HEK293 (cell line): ENCODE results near the gene DNASE1L3.

Experiments
- CTCF ChIA-PET: fragments of 350-600 bp; formaldehyde crosslinking; extraction: SDS; loops from one replicate; lab custom pipeline; 2021; ENCODE audit warnings: antibody characterized with exemption; lab: Yijun Ruan, JAX
- POLR2A ChIA-PET: fragments of 300-600 bp; formaldehyde crosslinking; extraction: SDS; loops from one replicate; lab custom pipeline; 2020; ENCODE audit warnings: antibody characterized with exemption, inconsistent platforms; lab: Yijun Ruan, JAX
- H3K27ac ChIP-seq: fragments of 200-500 bp; sonication (Bioruptor generic); 2 replicates; pipeline ENCODE4 v1.5.1; 2014; ENCODE audit warnings: low read depth, low read length, control low read depth, inconsistent platforms; ENCODE audit errors: extremely low read depth
- H3K36me3 ChIP-seq, 2 experiments: fragments of 200-500 bp in 1 of 2; sonication (Bioruptor generic) in 1 of 2; 1 replicate in 1 of 2; 2 replicates in 1 of 2; pipeline ENCODE4 v1.5.1; 2014 to 2017; ENCODE audit warnings: inconsistent platforms in 2 of 2, low read length in 2 of 2; ENCODE audit not compliant: control insufficient read depth in 2 of 2, insufficient read depth in 1 of 2
- H3K4me1 ChIP-seq: fragments of 200-500 bp; sonication (Bioruptor generic); 2 replicates; pipeline ENCODE4 v1.5.1; 2014; ENCODE audit warnings: mild to moderate bottlenecking, low read length, inconsistent platforms; ENCODE audit not compliant: control insufficient read depth, insufficient read depth
- H3K4me3 ChIP-seq: 2 replicates; pipeline ENCODE4 v1.5.1; 2011; ENCODE audit warnings: low read depth, mild to moderate bottlenecking, control low read depth, low read length, moderate library complexity
- H3K9me3 ChIP-seq: fragments of 200-500 bp; sonication (Bioruptor generic); 2 replicates; pipeline ENCODE4 v1.5.1; 2014; ENCODE audit warnings: low read depth, low read length, inconsistent platforms; ENCODE audit not compliant: control insufficient read depth, insufficient read depth
- BCL11B ChIP-seq: fragments of 450-650 bp; formaldehyde crosslinking; IDR thresholded peaks from 2 replicates; pipeline ENCODE4 v1.5.1; 2016; ENCODE audit warnings: low read depth, missing biosample characterization, missing genetic modification characterization
- KLF17 ChIP-seq: fragments of 450-650 bp; formaldehyde crosslinking; IDR thresholded peaks from 2 replicates; pipeline ENCODE4 v1.5.1; 2016; ENCODE audit warnings: missing biosample characterization, missing genetic modification characterization
- REPIN1 ChIP-seq: fragments of 450-650 bp; formaldehyde crosslinking; IDR thresholded peaks from 2 replicates; pipeline ENCODE4 v1.5.1; 2017; ENCODE audit warnings: missing biosample characterization, missing genetic modification characterization, low read depth
- SCRT1 ChIP-seq: fragments of 450-650 bp; formaldehyde crosslinking; IDR thresholded peaks from 2 replicates; pipeline ENCODE4 v1.5.1; 2016; ENCODE audit warnings: missing biosample characterization, missing genetic modification characterization, borderline replicate concordance
- SCRT2 ChIP-seq: fragments of 450-650 bp; formaldehyde crosslinking; IDR thresholded peaks from 2 replicates; pipeline ENCODE4 v1.5.1; 2016; ENCODE audit warnings: missing biosample characterization, missing genetic modification characterization
- SP7 ChIP-seq: fragments of 450-650 bp; formaldehyde crosslinking; IDR thresholded peaks from 2 replicates; pipeline ENCODE4 v1.5.1; 2016; ENCODE audit warnings: missing biosample characterization, missing genetic modification characterization
- TRIM28 ChIP-seq: IDR thresholded peaks from 2 replicates; pipeline ENCODE4 v1.6.1; 2011; ENCODE audit warnings: low read length, control low read depth, borderline replicate concordance
- YY2 ChIP-seq: fragments of 450-650 bp; formaldehyde crosslinking; IDR thresholded peaks from 2 replicates; pipeline ENCODE4 v1.5.1; 2016; ENCODE audit warnings: missing biosample characterization, missing genetic modification characterization
- ZBTB8A ChIP-seq: fragments of 450-650 bp; formaldehyde crosslinking; IDR thresholded peaks from 2 replicates; pipeline ENCODE4 v1.5.1; 2016; ENCODE audit warnings: missing biosample characterization, missing genetic modification characterization
- ZNF223 ChIP-seq: fragments of 450-650 bp; formaldehyde crosslinking; IDR thresholded peaks from 2 replicates; pipeline ENCODE4 v1.5.1; 2016; ENCODE audit warnings: missing biosample characterization, missing genetic modification characterization
- ZNF266 ChIP-seq: fragments of 450-650 bp; formaldehyde crosslinking; IDR thresholded peaks from 2 replicates; pipeline ENCODE4 v1.5.1; 2016; ENCODE audit warnings: missing biosample characterization, missing genetic modification characterization, low read depth
- ZNF37A ChIP-seq: fragments of 450-650 bp; IDR thresholded peaks from 2 replicates; pipeline ENCODE4 v1.5.1; 2018; ENCODE audit warnings: missing biosample characterization, missing genetic modification characterization
- ZNF518A ChIP-seq: fragments of 450-650 bp; formaldehyde crosslinking; conservative IDR thresholded peaks from 2 replicates; pipeline ENCODE4 v1.5.1; 2016; ENCODE audit warnings: low read depth, missing biosample characterization, missing genetic modification characterization
- ZNF791 ChIP-seq: fragments of 450-650 bp; formaldehyde crosslinking; IDR thresholded peaks from 2 replicates; pipeline ENCODE4 v1.5.1; 2016; ENCODE audit warnings: missing biosample characterization, missing genetic modification characterization
- TF ChIP-seq, protein P1 (sequence below): IDR thresholded peaks from 2 replicates; pipeline ENCODE4 v1.6.1; 2011; ENCODE audit warnings: mild to moderate bottlenecking, low read depth, low read length, borderline replicate concordance
- TF ChIP-seq, protein P2 (sequence below): fragments of 450-650 bp; formaldehyde crosslinking; IDR thresholded peaks from 2 replicates; pipeline ENCODE4 v1.5.1; 2017; ENCODE audit warnings: missing biosample characterization, missing genetic modification characterization
- TF ChIP-seq, protein P3 (sequence below): fragments of 450-650 bp; formaldehyde crosslinking; IDR thresholded peaks from 2 replicates; pipeline ENCODE4 v1.5.1; 2016; ENCODE audit warnings: missing biosample characterization, missing genetic modification characterization

The DNASE1L3 gene

DNA sequence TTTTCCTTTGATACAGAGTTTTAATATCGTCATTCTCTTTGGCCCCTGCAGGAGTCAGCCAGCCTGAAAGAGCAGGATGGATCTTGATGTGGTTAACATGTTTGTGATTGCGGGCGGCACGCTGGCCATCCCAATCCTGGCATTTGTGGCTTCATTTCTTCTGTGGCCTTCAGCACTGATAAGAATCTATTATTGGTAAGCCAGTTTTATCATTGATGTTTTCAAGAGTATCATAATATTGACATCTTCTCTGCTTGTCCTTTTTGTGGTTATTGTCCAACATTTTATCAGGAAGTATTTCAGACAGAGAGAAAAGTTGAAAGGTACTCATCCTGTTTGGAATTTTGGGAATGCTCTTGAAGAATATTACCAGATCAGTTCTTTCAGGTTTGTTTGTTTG lies 45.7 kb upstream of the DNASE1L3 start:
- Histone ChIP-seq H3K36me3 (peaks cover 0 to 9% of the 10 kb centered on the region in 2 experiments; a peak in 2 of 3 replicates), H3K27ac (no peak overlapping the region), H3K9me3 (no peaks in the 10 kb centered on the region)
- CTCF ChIA-PET = no interaction called here
- TF ChIP-seq REPIN1 (tag by site-specific recombination) (no peak), TRIM28 (no peak), ZNF518A (tag by site-specific recombination) (no peak), ZNF791 (tag by site-specific recombination) (no peak), YY2 (no peak), BCL11B (no peak), ZNF266 (tag by site-specific recombination) (no peak)
- TF ChIP-seq, protein P1, sequence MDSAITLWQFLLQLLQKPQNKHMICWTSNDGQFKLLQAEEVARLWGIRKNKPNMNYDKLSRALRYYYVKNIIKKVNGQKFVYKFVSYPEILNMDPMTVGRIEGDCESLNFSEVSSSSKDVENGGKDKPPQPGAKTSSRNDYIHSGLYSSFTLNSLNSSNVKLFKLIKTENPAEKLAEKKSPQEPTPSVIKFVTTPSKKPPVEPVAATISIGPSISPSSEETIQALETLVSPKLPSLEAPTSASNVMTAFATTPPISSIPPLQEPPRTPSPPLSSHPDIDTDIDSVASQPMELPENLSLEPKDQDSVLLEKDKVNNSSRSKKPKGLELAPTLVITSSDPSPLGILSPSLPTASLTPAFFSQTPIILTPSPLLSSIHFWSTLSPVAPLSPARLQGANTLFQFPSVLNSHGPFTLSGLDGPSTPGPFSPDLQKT = no peak
- TF ChIP-seq, all 188 proteins: peak for 0
- POLR2A ChIA-PET = no interaction called here
- peaks cover 2% of the 10 kb centered on the region for H3K4me1 ChIP-seq
- no peak overlapping the region for H3K4me3 ChIP-seq

- no peaks in the 10 kb centered on the region for H3K9me3 ChIP-seq
- TF ChIP-seq, protein P2, sequence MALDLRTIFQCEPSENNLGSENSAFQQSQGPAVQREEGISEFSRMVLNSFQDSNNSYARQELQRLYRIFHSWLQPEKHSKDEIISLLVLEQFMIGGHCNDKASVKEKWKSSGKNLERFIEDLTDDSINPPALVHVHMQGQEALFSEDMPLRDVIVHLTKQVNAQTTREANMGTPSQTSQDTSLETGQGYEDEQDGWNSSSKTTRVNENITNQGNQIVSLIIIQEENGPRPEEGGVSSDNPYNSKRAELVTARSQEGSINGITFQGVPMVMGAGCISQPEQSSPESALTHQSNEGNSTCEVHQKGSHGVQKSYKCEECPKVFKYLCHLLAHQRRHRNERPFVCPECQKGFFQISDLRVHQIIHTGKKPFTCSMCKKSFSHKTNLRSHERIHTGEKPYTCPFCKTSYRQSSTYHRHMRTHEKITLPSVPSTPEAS (tag by site-specific recombination) = 0 out of 2 replicates have a peak, but pooled peaks have one; percentile 12
- TF ChIP-seq ZNF37A = no peak
- ChIA-PET POLR2A (no interaction called here), CTCF (no interaction called here)
- peaks cover 0 to 9% of the 10 kb centered on the region in 2 experiments; a peak in 2 of 3 replicates for H3K36me3 ChIP-seq
- peaks cover 4% of the 10 kb centered on the region for H3K4me1 ChIP-seq
- H3K27ac ChIP-seq = no peak overlapping the region
- no peak overlapping the region for H3K4me3 ChIP-seq
Observed at GRCh38 chr3:58256061-58256460, 45.3 kb upstream of the DNASE1L3 start.

DNA sequence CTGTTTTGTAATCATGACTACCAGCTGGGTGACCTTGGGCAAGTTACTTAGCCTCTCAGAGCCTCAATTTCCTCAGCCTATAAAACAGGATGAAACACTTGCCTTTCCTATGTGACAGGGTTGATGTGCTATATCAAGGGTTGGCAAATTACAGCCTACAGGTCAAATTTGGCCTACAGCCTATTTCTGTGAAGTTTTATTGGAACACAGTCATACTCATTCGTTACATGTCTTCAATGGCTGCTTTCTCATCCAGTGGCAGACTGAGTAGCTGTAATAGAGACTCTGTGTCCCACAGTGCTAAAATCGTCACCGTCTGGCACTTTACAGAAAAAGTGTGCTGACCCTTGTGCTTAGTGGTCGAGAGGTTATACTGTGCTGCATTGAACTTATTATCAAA lies 43.4 kb upstream of the DNASE1L3 start:
- no peaks in the 10 kb centered on the region for H3K9me3 ChIP-seq
- H3K36me3 ChIP-seq = peaks cover 0 to 9% of the 10 kb centered on the region in 2 experiments; a peak in 2 of 3 replicates
- H3K4me1 ChIP-seq = peaks cover 4% of the 10 kb centered on the region
- H3K27ac ChIP-seq = no peak overlapping the region
- H3K4me3 ChIP-seq = no peak overlapping the region
- TF ChIP-seq SP7 (tag by site-specific recombination) (peak; percentile 85), ZBTB8A (tag by site-specific recombination) (no peak), SCRT2 (tag by site-specific recombination) (peak; percentile 42; the same call in 1 of the 2 replicates), ZNF223 (tag by site-specific recombination) (no peak), KLF17 (no peak), SCRT1 (tag by site-specific recombination) (peak; percentile 41; the same call in 1 of the 2 replicates)
- TF ChIP-seq, protein P3, sequence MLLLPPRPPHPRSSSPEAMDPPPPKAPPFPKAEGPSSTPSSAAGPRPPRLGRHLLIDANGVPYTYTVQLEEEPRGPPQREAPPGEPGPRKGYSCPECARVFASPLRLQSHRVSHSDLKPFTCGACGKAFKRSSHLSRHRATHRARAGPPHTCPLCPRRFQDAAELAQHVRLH (tag by site-specific recombination) = peak; percentile 47; the same call in 1 of the 2 replicates
- TF ChIP-seq, all 188 proteins: peak for 4
- POLR2A ChIA-PET = no interaction called here
- CTCF ChIA-PET = interaction anchor here (1.3 kb wide), 1 partner anchor 52 kb away, joined by 6 read pairs; the partner anchor contains the start of genes HTD2 and RPP14
